PC-9 (cell line): ENCODE results near the gene H6PD. TPM values are rescaled to one million over a fixed set of nuclear protein-coding genes. Genes with fewer than 3 reads are reported as not detected.

Experiments
- BruUV-seq: library from RNA; stranded (reverse); fragments of 400-500 nt; replicated peaks from 2 replicates; lab custom pipeline; 2021; lab: Mats Ljungman, UMichigan
- CTCF ChIA-PET: fragments of 300-600 bp; sonication (Branson Sonifier 250); formaldehyde crosslinking; loops from one replicate; lab custom pipeline; 2022; ENCODE audit warnings: antibody characterized with exemption; lab: Charles Lee
- POLR2A ChIA-PET: fragments of 300-600 bp; sonication (Branson Sonifier 250); formaldehyde crosslinking; loops from one replicate; lab custom pipeline; 2022; ENCODE audit warnings: antibody characterized with exemption; ENCODE audit not compliant: unreplicated experiment; lab: Charles Lee
- DNase-seq, 2 experiments: peaks; one replicate each; pipeline versions ENCODE4 v3.0.0 to v3.0.0-alpha.2; 2015 to 2022; ENCODE audit warnings: mixed read lengths in 1 of 2
- H2AFZ ChIP-seq: fragments of 200-600 bp; sonication (generic); 2 replicates; pipeline ENCODE4 v1.8.1; 2017; ENCODE audit warnings: antibody characterized with exemption
- H3F3A ChIP-seq: fragments of 200-600 bp; sonication (generic); 2 replicates; pipeline ENCODE4 v1.8.1; 2017; ENCODE audit warnings: antibody characterized with exemption, mild to moderate bottlenecking, low read depth; ENCODE audit not compliant: insufficient read depth
- H3K27ac ChIP-seq: fragments of 200-600 bp; sonication (generic); 2 replicates; pipeline ENCODE4 v1.6.1; 2016; ENCODE audit warnings: mixed run types
- H3K27me3 ChIP-seq: fragments of 200-600 bp; sonication (generic); 2 replicates; pipeline ENCODE4 v1.6.1; 2016; ENCODE audit warnings: low read depth, mixed run types; ENCODE audit not compliant: insufficient read depth
- H3K36me3 ChIP-seq: fragments of 200-600 bp; sonication (generic); 2 replicates; pipeline ENCODE4 v1.6.1; 2016; ENCODE audit warnings: low read depth, mixed run types
- H3K4me1 ChIP-seq: fragments of 200-600 bp; sonication (generic); replicated peaks from 2 replicates; pipeline ENCODE4 v1.6.1; 2016; ENCODE audit warnings: mixed run types; ENCODE audit not compliant: insufficient read depth
- H3K4me2 ChIP-seq: fragments of 200-600 bp; sonication (generic); 2 replicates; pipeline ENCODE4 v1.6.1; 2017; ENCODE audit warnings: mixed run types
- H3K4me3 ChIP-seq: fragments of 200-600 bp; sonication (generic); 2 replicates; pipeline ENCODE4 v1.6.1; 2016; ENCODE audit warnings: mixed run types
- H3K79me2 ChIP-seq: fragments of 200-600 bp; sonication (generic); 2 replicates; pipeline ENCODE4 v1.6.1; 2017; ENCODE audit warnings: low read depth, mixed run types
- H3K9me2 ChIP-seq: fragments of 200-600 bp; sonication (generic); 2 replicates; pipeline ENCODE4 v1.8.1; 2017; ENCODE audit warnings: mild to moderate bottlenecking; ENCODE audit not compliant: insufficient read depth
- H3K9me3 ChIP-seq: fragments of 200-600 bp; sonication (generic); 2 replicates; pipeline ENCODE4 v1.8.1; 2016; ENCODE audit warnings: low read depth; ENCODE audit not compliant: insufficient read depth
- H4K20me1 ChIP-seq: fragments of 200-600 bp; sonication (generic); 2 replicates; pipeline ENCODE4 v1.8.1; 2017; ENCODE audit not compliant: insufficient read depth
- EZH2 ChIP-seq: fragments of 200-600 bp; sonication (generic); IDR thresholded peaks from 2 replicates; pipeline ENCODE4 v1.8.0; 2017; ENCODE audit warnings: antibody characterized with exemption, low read depth
- intact Hi-C: fragments of 100-400 bp; cut with micrococcal nuclease; formaldehyde crosslinking; loops from one replicate; pipeline ENCODE4 v1.10.0; 2022; ENCODE audit not compliant: unreplicated experiment
- total RNA-seq: library from RNA; stranded (reverse); gene quantifications from 2 replicates; pipeline ENCODE4 v1.2.3, GENCODE V29; 2021
- TF ChIP-seq, protein P1 (sequence below): fragments of 200-600 bp; sonication (generic); conservative IDR thresholded peaks from 2 replicates; pipeline ENCODE4 v1.6.1; 2017; ENCODE audit warnings: mixed run types, antibody characterized with exemption, mild to moderate bottlenecking, moderate library complexity

Gene H6PD
- total RNA-seq, 1 experiment from 2014 or later, result 31.1 TPM

DNA sequence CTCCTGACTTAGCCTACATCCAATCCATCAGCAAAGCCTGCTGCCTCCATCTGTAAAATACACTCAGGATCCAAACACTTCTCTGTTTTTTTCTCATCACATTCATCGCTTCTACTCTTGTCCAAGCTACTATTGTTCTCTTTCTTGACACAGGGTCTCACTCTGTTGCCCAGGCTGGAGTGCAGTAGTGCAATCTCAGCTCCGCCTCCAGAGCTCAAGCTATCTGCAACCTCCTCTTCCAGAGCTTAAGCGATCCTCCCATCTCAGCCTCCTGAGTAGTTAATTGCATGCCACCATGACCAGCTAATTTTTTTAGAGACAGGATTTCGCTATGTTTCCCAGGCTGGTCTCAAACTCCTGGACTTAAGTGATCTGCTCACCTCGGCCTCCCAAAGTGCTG is 44.3 kb upstream of the H6PD start:
- no peaks in the 10 kb centered on the region for H4K20me1 ChIP-seq
- H3K27me3 ChIP-seq, result no peaks in the 10 kb centered on the region
- H3K27ac ChIP-seq, result no peak overlapping the region
- H3K4me3 ChIP-seq, result no peak overlapping the region
- peaks cover 11% of the 10 kb centered on the region for H3K4me1 ChIP-seq
- no peak for TF ChIP-seq EZH2
- TF ChIP-seq, protein P1, sequence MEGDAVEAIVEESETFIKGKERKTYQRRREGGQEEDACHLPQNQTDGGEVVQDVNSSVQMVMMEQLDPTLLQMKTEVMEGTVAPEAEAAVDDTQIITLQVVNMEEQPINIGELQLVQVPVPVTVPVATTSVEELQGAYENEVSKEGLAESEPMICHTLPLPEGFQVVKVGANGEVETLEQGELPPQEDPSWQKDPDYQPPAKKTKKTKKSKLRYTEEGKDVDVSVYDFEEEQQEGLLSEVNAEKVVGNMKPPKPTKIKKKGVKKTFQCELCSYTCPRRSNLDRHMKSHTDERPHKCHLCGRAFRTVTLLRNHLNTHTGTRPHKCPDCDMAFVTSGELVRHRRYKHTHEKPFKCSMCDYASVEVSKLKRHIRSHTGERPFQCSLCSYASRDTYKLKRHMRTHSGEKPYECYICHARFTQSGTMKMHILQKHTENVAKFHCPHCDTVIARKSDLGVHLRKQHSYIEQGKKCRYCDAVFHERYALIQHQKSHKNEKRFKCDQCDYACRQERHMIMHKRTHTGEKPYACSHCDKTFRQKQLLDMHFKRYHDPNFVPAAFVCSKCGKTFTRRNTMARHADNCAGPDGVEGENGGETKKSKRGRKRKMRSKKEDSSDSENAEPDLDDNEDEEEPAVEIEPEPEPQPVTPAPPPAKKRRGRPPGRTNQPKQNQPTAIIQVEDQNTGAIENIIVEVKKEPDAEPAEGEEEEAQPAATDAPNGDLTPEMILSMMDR, result no peak
- H3K9me3 ChIP-seq, result no peaks in the 10 kb centered on the region
- H3K79me2 ChIP-seq, result no peaks in the 10 kb centered on the region
- no TSS peak for BruUV-seq
- POLR2A ChIA-PET, result no interaction called here
- DNase-seq, result no peak
- CTCF ChIA-PET, result no interaction called here
- H3K9me2 ChIP-seq, result no peaks in the 10 kb centered on the region
- no peak overlapping the region for H3K4me2 ChIP-seq
- intact Hi-C loops, result no loop called here
- H3K36me3 ChIP-seq, result no peaks in the 10 kb centered on the region
- H2AFZ ChIP-seq, result no peak overlapping the region
- H3F3A ChIP-seq, result no peaks in the 10 kb centered on the region

DNA sequence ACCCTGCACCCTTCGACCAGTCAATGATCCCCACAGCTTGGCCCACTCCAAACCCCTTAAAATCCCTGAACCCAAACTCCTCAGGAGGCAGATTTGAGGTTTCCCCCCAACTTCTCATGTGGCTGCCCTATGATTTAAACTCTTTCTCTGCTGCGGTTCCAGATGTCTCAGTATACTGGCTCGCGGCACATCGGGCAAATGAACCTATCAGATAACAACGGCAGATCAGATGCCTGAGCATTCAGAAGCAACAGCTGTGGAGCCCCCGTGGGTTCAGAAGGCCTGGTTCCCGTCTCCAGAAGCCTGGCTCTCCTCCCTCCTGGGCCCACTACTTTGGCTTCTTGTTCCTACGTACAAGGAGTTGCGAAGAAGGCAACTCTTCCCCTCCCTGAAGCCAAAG is 43.3 kb upstream of the H6PD start:
- Histone ChIP-seq H3F3A (no peaks in the 10 kb centered on the region), H2AFZ (no peak overlapping the region), H3K4me2 (no peak overlapping the region), H3K27ac (no peak overlapping the region), H3K27me3 (no peaks in the 10 kb centered on the region), H3K36me3 (no peaks in the 10 kb centered on the region), H3K9me2 (no peaks in the 10 kb centered on the region), H3K4me1 (peaks cover 11% of the 10 kb centered on the region), H4K20me1 (no peaks in the 10 kb centered on the region), H3K4me3 (no peak overlapping the region), H3K79me2 (no peaks in the 10 kb centered on the region), H3K9me3 (no peaks in the 10 kb centered on the region)
- no peak for TF ChIP-seq EZH2
- TF ChIP-seq, protein P1, result no peak
- BruUV-seq, result no TSS peak
- intact Hi-C loops, result no loop called here
- DNase-seq, result no peak
- POLR2A ChIA-PET, result no interaction called here
- CTCF ChIA-PET, result no interaction called here

GRCh38 chr1:9192578-9193232 is 41.9 kb upstream of the H6PD start:
- Histone ChIP-seq H3K4me2 (no peak overlapping the region), H3K4me1 (peaks cover 14% of the 10 kb centered on the region), H3K9me2 (no peaks in the 10 kb centered on the region), H3K9me3 (no peaks in the 10 kb centered on the region), H3K27ac (no peak overlapping the region), H2AFZ (no peak overlapping the region), H4K20me1 (no peaks in the 10 kb centered on the region), H3K27me3 (no peaks in the 10 kb centered on the region), H3K79me2 (no peaks in the 10 kb centered on the region), H3K36me3 (no peaks in the 10 kb centered on the region), H3F3A (peaks cover 5% of the 10 kb centered on the region; the same call in 1 of the 2 replicates), H3K4me3 (no peak overlapping the region)
- TF ChIP-seq EZH2, result no peak
- TF ChIP-seq, protein P1, result no peak
- no TSS peak for BruUV-seq
- DNase-seq, result no peak
- ChIA-PET CTCF (no interaction called here), POLR2A (no interaction called here)
- intact Hi-C loops, result no loop called here
